Left lobe of liver (tissue), 2 donors: Measurements from ENCODE around the gene RANBP9. TPM values are rescaled to one million over a fixed set of nuclear protein-coding genes. Genes with fewer than 3 reads are reported as not detected.
A peak's percentile ranks its signal among the peaks of the same experiment; 100 is the strongest.

ENCODE experiments used
- ATAC-seq: fragments of 200-7000 bp; cut with Tn5 transposase; one replicate; pipeline ENCODE4 v1.9.1; 2020; ENCODE audit warnings: mild to moderate bottlenecking, moderate library complexity
- DNase-seq: peaks from one replicate; pipeline ENCODE4 v3.0.0-alpha.2; 2020; ENCODE audit warnings: low spot score
- total RNA-seq: library from RNA; stranded (reverse); gene quantifications from one replicate; pipeline ENCODE4 v1.2.1, GENCODE V29; 2021
- donor health status: DM: no; HTN: no; CAD: no; lungs with moderate emphysema.
- donor health status: DM: no; HTN: yes; CAD: no.

Gene RANBP9
- total RNA-seq, 1 donor from 2014 or later, result 15.5 TPM

GRCh38 chr6:13679996-13680395 lies 31.6 kb downstream of the RANBP9 start:
- no peak for ATAC-seq
- no peak for DNase-seq

- ATAC-seq, result peak; percentile 71
- DNase-seq, result no peak
These were observed 33.2 kb downstream of the RANBP9 start for GRCh38 chr6:13678255-13678983.

- peak; percentile 89 for ATAC-seq
- DNase-seq, result peak; percentile 60
These were observed 33.8 kb downstream of the RANBP9 start for GRCh38 chr6:13677878-13678254.

- no peak for DNase-seq
- no peak for ATAC-seq
These were observed 35.0 kb downstream of the RANBP9 start for GRCh38 chr6:13676551-13677156.

GRCh38 chr6:13674533-13675190 lies 37.0 kb downstream of the RANBP9 start:
- ATAC-seq, result no peak
- no peak for DNase-seq

- ATAC-seq, result no peak
These were observed 37.7 kb downstream of the RANBP9 start for GRCh38 chr6:13673825-13674444.

GRCh38 chr6:13673368-13673767 lies 38.3 kb downstream of the RANBP9 start:
- DNase-seq (no peak), ATAC-seq (no peak)

More at GRCh38 chr6:13673825-13674444, 37.7 kb downstream of the RANBP9 start:
- DNase-seq, result no peak

GRCh38 chr6:13672904-13673303 lies 38.7 kb downstream of the RANBP9 start:
- no peak for DNase-seq

GRCh38 chr6:13671548-13672127 lies 40.0 kb downstream of the RANBP9 start:
- no peak for ATAC-seq

More at GRCh38 chr6:13672904-13673303, 38.7 kb downstream of the RANBP9 start:
- ATAC-seq, result no peak

GRCh38 chr6:13669476-13669875 lies 42.2 kb downstream of the RANBP9 start:
- ATAC-seq (no peak), DNase-seq (no peak)

More at GRCh38 chr6:13671548-13672127, 40.0 kb downstream of the RANBP9 start:
- no peak for DNase-seq

- no peak for DNase-seq
- ATAC-seq, result no peak
These were observed 43.2 kb downstream of the RANBP9 start for GRCh38 chr6:13668291-13668928.

GRCh38 chr6:13667655-13668054 lies 44.0 kb downstream of the RANBP9 start:
- DNase-seq (no peak), ATAC-seq (no peak)

GRCh38 chr6:13666194-13667105 lies 45.2 kb downstream of the RANBP9 start:
- DNase-seq, result no peak
- ATAC-seq, result no peak

- DNase-seq (no peak), ATAC-seq (no peak)
These were observed 46.8 kb downstream of the RANBP9 start for GRCh38 chr6:13664703-13665352.

GRCh38 chr6:13663986-13664385 lies 47.6 kb downstream of the RANBP9 start:
- no peak for DNase-seq
- peak; percentile 62 for ATAC-seq

- DNase-seq (no peak), ATAC-seq (no peak)
These were observed 48.8 kb downstream of the RANBP9 start for GRCh38 chr6:13662651-13663334.

- ATAC-seq, result no peak
These were observed 50.0 kb downstream of the RANBP9 start for GRCh38 chr6:13661647-13662046.

GRCh38 chr6:13660893-13661292 lies 50.7 kb downstream of the RANBP9 start:
- DNase-seq, result no peak
- ATAC-seq, result peak; percentile 33

More at GRCh38 chr6:13661647-13662046, 50.0 kb downstream of the RANBP9 start:
- no peak for DNase-seq
